GM19099 (cell line): Measurements from ENCODE around the gene CLCNKB.

Experiments used
- POLR2A ChIP-seq: IDR thresholded peaks from 3 replicates; pipeline ENCODE4 v1.6.1; 2011; ENCODE audit warnings: low read depth; ENCODE audit not compliant: insufficient read length; ENCODE audit errors: extremely low read depth

Gene CLCNKB

DNA sequence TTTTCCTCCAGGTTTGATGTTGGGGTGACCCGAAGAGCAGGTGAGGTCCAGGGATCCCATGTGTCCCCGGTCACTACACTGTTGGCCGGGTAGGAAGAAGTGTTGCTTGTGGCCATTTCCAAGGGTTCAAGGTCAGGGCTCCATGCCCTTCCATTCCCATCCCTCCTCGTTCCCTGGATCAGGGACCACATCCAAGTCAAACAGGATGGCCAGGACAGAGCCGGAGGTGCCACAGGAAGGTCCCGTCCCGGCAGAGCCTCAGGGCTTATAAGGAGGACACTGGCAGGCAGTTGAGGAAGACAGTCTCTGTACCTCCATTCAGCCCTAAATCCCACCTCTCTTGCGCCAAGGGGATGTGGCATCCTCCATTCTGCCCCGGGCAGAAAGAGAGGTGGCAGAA is 51.9 kb downstream of the CLCNKB start:
- TF ChIP-seq POLR2A: no peak

DNA sequence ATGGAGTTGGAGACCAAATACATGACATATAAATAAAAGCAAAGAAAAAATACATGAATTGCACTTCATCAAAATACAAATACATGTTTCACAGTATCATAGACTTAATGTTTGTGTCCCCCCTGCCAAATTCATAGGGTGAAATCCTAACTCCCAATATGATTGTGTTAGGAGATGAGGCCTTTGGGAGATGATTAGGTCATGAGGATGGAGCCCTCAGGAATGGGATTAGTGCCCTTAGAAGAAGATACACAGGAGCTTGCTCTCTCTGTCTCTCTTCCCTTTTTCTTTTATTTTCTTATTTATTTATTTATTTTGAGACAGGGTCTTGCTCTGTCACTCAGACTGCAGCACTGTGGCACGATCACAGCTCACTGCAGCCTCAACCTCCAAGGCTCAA is 55.8 kb downstream of the CLCNKB start:
- TF ChIP-seq POLR2A: no peak

DNA sequence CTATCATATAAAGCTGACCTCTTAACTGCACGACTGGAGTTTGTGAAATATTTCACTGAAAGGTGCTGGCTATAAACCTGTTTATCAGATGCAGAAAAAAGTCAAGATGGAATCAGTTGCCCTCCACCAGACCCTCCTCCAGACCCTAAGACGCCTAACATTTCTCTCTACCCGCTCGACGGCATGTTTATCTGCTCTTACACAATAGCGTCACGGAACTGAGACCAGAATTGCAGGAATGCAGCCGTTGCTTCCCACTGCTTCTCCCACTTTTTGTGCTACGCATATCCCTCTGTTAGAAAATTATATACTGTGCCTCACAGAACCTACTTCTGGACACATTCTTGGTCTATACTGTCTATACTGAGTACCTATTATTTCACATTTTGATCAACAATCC is 58.0 kb downstream of the CLCNKB start:
- TF ChIP-seq POLR2A: no peak
